ENCODE measurements around the gene SCPEP1.

SCPEP1 gene

GRCh38 chr17:56987283-56987834, 9.4 kb downstream of the SCPEP1 start:
- H3K36me3 ChIP-seq (ENCODE audit: low read length) = 0 out of 2 replicates have a peak, but pooled peaks cover 6% of the 10 kb centered on the region
- no peaks in the 10 kb centered on the region for H3K79me2 ChIP-seq (ENCODE audit: insufficient read depth, low read length)
- H3K4me2 ChIP-seq (ENCODE audit: low read depth, low read length, poor library complexity, severe bottlenecking) = no peak overlapping the region
- no peak overlapping the region for H2AFZ ChIP-seq (ENCODE audit: low read depth, low read length, severe bottlenecking)
- H3F3A ChIP-seq (ENCODE audit: insufficient read depth) = no peaks in the 10 kb centered on the region
- no peak overlapping the region for H3K9ac ChIP-seq (ENCODE audit: low read length)
- no peak overlapping the region for H3K4me3 ChIP-seq (ENCODE audit: insufficient read depth, low read length, poor library complexity, severe bottlenecking)
- H3K9me3 ChIP-seq (ENCODE audit: insufficient read depth, low read length) = no peaks in the 10 kb centered on the region
- no peak overlapping the region for H3K27ac ChIP-seq (ENCODE audit: low read depth, low read length)
- no peaks in the 10 kb centered on the region for H3K27me3 ChIP-seq (ENCODE audit: low read length)
- TF ChIP-seq EZH2phosphoT487 (conservative IDR thresholded peaks at IDR 0.05; ENCODE audit: low read length) (no peak), CTCF (IDR thresholded peaks at IDR 0.05; ENCODE audit: insufficient read depth, low read length, poor library complexity, severe bottlenecking) (no peak)
- H3K9me2 ChIP-seq (replicated peaks; ENCODE audit: insufficient read depth, low read length) = no peaks in the 10 kb centered on the region
- H4K20me1 ChIP-seq (ENCODE audit: low read depth, low read length) = no peaks in the 10 kb centered on the region

- no peaks in the 10 kb centered on the region for H3F3A ChIP-seq (ENCODE audit: insufficient read depth)
- no peaks in the 10 kb centered on the region for H3K79me2 ChIP-seq (ENCODE audit: insufficient read depth, low read length)
- H3K4me3 ChIP-seq (ENCODE audit: insufficient read depth, low read length, poor library complexity, severe bottlenecking) = no peak overlapping the region
- no peaks in the 10 kb centered on the region for H4K20me1 ChIP-seq (ENCODE audit: low read depth, low read length)
- 0 out of 2 replicates have a peak, but pooled peaks cover 6% of the 10 kb centered on the region for H3K36me3 ChIP-seq (ENCODE audit: low read length)
- no peaks in the 10 kb centered on the region for H3K9me2 ChIP-seq (replicated peaks; ENCODE audit: insufficient read depth, low read length)
- no peak overlapping the region for H3K4me2 ChIP-seq (ENCODE audit: low read depth, low read length, poor library complexity, severe bottlenecking)
- H3K27me3 ChIP-seq (ENCODE audit: low read length) = no peaks in the 10 kb centered on the region
- TF ChIP-seq EZH2phosphoT487 (conservative IDR thresholded peaks at IDR 0.05; ENCODE audit: low read length) = no peak
- TF ChIP-seq CTCF (IDR thresholded peaks at IDR 0.05; ENCODE audit: insufficient read depth, low read length, poor library complexity, severe bottlenecking) = no peak
- H3K9me3 ChIP-seq (ENCODE audit: insufficient read depth, low read length) = no peaks in the 10 kb centered on the region
- H3K9ac ChIP-seq (ENCODE audit: low read length) = no peak overlapping the region
- H2AFZ ChIP-seq (ENCODE audit: low read depth, low read length, severe bottlenecking) = no peak overlapping the region
- H3K27ac ChIP-seq (ENCODE audit: low read depth, low read length) = no peak overlapping the region
These were observed 11.1 kb downstream of the SCPEP1 start for GRCh38 chr17:56988901-56989572.

GRCh38 chr17:56992364-56992763, 14.4 kb downstream of the SCPEP1 start:
- Histone ChIP-seq H3K4me3 (ENCODE audit: insufficient read depth, low read length, poor library complexity, severe bottlenecking) (no peak overlapping the region), H3K9me3 (ENCODE audit: insufficient read depth, low read length) (no peaks in the 10 kb centered on the region), H3K27ac (ENCODE audit: low read depth, low read length) (no peak overlapping the region), H3K4me2 (ENCODE audit: low read depth, low read length, poor library complexity, severe bottlenecking) (no peak overlapping the region), H3K36me3 (ENCODE audit: low read length) (0 out of 2 replicates have a peak, but pooled peaks cover 8% of the 10 kb centered on the region), H3K9me2 (replicated peaks; ENCODE audit: insufficient read depth, low read length) (no peaks in the 10 kb centered on the region), H2AFZ (ENCODE audit: low read depth, low read length, severe bottlenecking) (no peak overlapping the region), H4K20me1 (ENCODE audit: low read depth, low read length) (no peaks in the 10 kb centered on the region), H3K27me3 (ENCODE audit: low read length) (no peaks in the 10 kb centered on the region), H3K79me2 (ENCODE audit: insufficient read depth, low read length) (no peaks in the 10 kb centered on the region), H3K9ac (ENCODE audit: low read length) (no peak overlapping the region), H3F3A (ENCODE audit: insufficient read depth) (no peaks in the 10 kb centered on the region)
- TF ChIP-seq CTCF (IDR thresholded peaks at IDR 0.05; ENCODE audit: insufficient read depth, low read length, poor library complexity, severe bottlenecking) (no peak), EZH2phosphoT487 (conservative IDR thresholded peaks at IDR 0.05; ENCODE audit: low read length) (no peak)

Measured in SU-DHL-6 (cell line).